ENCODE results near the gene CACNA2D1.

The CACNA2D1 gene

GRCh38 chr7:82397879-82398524 is 45.6 kb downstream of the CACNA2D1 start:
- no peak for TF ChIP-seq CTCF (IDR thresholded peaks at IDR 0.05; ENCODE audit: low read depth, low read length)
- no peak overlapping the region for H3K4me3 ChIP-seq (ENCODE audit: low read depth, low read length)
- DNase-seq (ENCODE audit: low read depth, low spot score), result no peak
- in situ Hi-C loops (cut with HindIII; ENCODE audit: low sequenced_read_pairs), result no loop called here

DNA sequence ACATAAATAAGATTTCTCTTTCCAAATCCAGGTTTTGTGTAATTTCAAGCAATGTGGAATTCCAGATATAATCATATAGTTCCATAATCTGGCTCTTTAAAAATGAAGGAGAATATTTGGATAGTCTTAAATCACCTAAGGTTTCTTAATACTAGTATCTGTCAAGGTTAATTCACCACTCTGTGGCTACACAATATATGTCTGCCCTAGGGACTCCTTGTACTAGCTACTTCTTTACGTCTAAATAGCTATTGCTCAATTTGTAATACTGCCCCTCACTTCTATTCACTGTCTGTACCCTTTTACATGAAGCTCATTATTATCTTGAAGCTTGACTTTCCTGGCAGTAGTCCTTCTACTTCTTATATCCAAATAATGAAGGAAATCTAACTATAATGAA is 47.2 kb downstream of the CACNA2D1 start:
- no peak for TF ChIP-seq CTCF (IDR thresholded peaks at IDR 0.05; ENCODE audit: low read depth, low read length)
- no peak for DNase-seq (ENCODE audit: low read depth, low spot score)
- no peak overlapping the region for H3K4me3 ChIP-seq (ENCODE audit: low read depth, low read length)
- in situ Hi-C loops (cut with HindIII; ENCODE audit: low sequenced_read_pairs), result no loop called here

GRCh38 chr7:82395147-82395546 is 48.4 kb downstream of the CACNA2D1 start:
- no peak for DNase-seq (ENCODE audit: low read depth, low spot score)
- TF ChIP-seq CTCF (IDR thresholded peaks at IDR 0.05; ENCODE audit: low read depth, low read length), result no peak
- in situ Hi-C loops (cut with HindIII; ENCODE audit: low sequenced_read_pairs), result no loop called here
- no peak overlapping the region for H3K4me3 ChIP-seq (ENCODE audit: low read depth, low read length)

GRCh38 chr7:82393840-82394220 is 49.7 kb downstream of the CACNA2D1 start:
- no peak overlapping the region for H3K4me3 ChIP-seq (ENCODE audit: low read depth, low read length)
- TF ChIP-seq CTCF (IDR thresholded peaks at IDR 0.05; ENCODE audit: low read depth, low read length), result no peak
- in situ Hi-C loops (cut with HindIII; ENCODE audit: low sequenced_read_pairs), result no loop called here
- no peak for DNase-seq (ENCODE audit: low read depth, low spot score)

DNA sequence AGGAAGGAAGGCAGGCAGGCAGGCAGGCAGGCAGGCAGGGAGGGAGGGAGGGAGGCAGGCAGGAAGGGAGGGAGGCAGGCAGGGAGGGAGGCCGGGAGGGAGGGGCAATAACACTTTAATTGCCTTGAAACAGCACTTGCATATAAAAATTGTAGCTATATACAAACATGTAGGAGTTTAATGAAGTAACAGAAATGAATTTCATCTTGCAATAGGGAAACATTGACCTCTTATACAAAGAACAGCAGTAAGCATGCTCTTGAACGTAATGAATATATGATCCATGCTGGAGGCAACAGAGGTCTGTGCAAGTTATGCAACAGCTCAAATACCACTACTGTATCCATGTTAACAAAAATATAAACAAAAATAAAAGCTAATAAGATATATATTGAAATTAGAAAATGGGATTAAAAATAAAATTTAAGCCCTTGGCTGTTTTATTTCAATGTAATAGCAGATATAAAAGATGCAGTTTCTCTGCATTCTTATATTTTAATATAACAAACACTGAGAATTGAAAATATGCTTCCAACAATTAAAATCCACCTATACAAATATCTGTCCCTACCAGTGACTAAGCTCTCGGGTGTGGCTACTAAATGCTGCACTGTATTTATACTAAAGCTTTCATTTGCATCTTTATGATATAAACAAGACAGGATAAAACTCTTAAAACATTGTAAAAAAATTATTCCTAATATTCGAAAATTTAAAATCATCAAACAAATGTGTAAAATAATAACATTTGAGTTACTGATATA is 50.3 kb downstream of the CACNA2D1 start:
- no peak overlapping the region for H3K4me3 ChIP-seq (ENCODE audit: low read depth, low read length)
- DNase-seq (ENCODE audit: low read depth, low spot score), result no peak
- TF ChIP-seq CTCF (IDR thresholded peaks at IDR 0.05; ENCODE audit: low read depth, low read length), result no peak
- in situ Hi-C loops (cut with HindIII; ENCODE audit: low sequenced_read_pairs), result no loop called here

DNA sequence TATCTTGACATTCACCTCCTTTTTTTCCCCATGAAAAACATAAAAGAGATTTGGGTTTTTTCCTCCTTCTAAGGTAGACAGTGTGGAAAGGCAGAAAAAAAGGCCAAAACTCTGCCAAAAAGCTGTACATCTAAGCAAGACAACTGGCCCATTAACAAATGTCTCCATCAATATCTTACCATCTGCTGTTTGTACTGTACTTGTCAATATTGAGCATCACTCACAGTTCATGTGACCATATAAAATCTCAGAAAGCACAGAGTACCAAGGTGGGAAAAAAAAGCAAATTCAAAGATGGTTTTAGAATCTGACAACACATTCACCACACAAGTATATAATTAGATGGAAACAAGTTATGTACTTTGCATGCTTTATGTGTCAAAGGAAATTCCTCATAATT is 52.6 kb downstream of the CACNA2D1 start:
- TF ChIP-seq CTCF (IDR thresholded peaks at IDR 0.05; ENCODE audit: low read depth, low read length), result no peak
- in situ Hi-C loops (cut with HindIII; ENCODE audit: low sequenced_read_pairs), result no loop called here
- no peak for DNase-seq (ENCODE audit: low read depth, low spot score)
- H3K4me3 ChIP-seq (ENCODE audit: low read depth, low read length), result no peak overlapping the region

Measured in astrocyte of the spinal cord (primary cell).